Endothelial cell of umbilical vein (primary cell): ENCODE measurements around the gene TNKS1BP1. TPM values are rescaled to one million over a fixed set of nuclear protein-coding genes. Genes with fewer than 3 reads are reported as not detected.
A peak's percentile ranks its signal among the peaks of the same experiment; 100 is the strongest.

Source experiments
- BruUV-seq: library from RNA; stranded (reverse); fragments of 400-500 nt; replicated peaks from 2 replicates; lab custom pipeline; 2021; lab: Mats Ljungman, UMichigan
- CTCF ChIA-PET: fragments of 300-600, 350-600 bp; sonication (Branson Sonifier 250); formaldehyde crosslinking; loops from one replicate; lab custom pipeline; 2021; ENCODE audit warnings: antibody characterized with exemption, inconsistent platforms; lab: Charles Lee
- POLR2A ChIA-PET: fragments of 300-600, 350-600 bp; sonication (Branson Sonifier 250); formaldehyde crosslinking; loops from one replicate; lab custom pipeline; 2021; ENCODE audit warnings: antibody characterized with exemption, inconsistent platforms; lab: Charles Lee
- DNase-seq: peaks from one replicate; pipeline ENCODE4 v3.0.0-alpha.2; 2011; ENCODE audit warnings: low read depth, low spot score
- FAIRE-seq: peaks from 2 replicates; lab custom pipeline; 2011; peaks lifted over from hg19 to GRCh38; lab: Jason Lieb, UNC
- H2AFZ ChIP-seq: 2 replicates; pipeline ENCODE4 v1.6.0; 2012; ENCODE audit warnings: low read depth, low read length, control low read depth, inconsistent platforms
- H3K27ac ChIP-seq: 2 replicates; pipeline ENCODE4 v1.5.1; 2011; ENCODE audit warnings: low read depth, mild to moderate bottlenecking, control low read depth, low read length, moderate library complexity; ENCODE audit not compliant: insufficient read depth
- H3K27me3 ChIP-seq, 2 experiments: 2 replicates each; pipeline versions ENCODE4 v1.6.0 to v1.6.1; 2011; ENCODE audit warnings: low read length in 2 of 2, mixed read lengths in 1 of 2; ENCODE audit not compliant: control insufficient read depth in 2 of 2, insufficient read depth in 2 of 2
- H3K36me3 ChIP-seq, 2 experiments: 2 replicates in 1 of 2; 3 replicates in 1 of 2; pipeline ENCODE4 v1.5.1; 2011; ENCODE audit warnings: low read length in 2 of 2, mild to moderate bottlenecking in 1 of 2, moderate library complexity in 1 of 2; ENCODE audit not compliant: control insufficient read depth in 2 of 2, insufficient read depth in 2 of 2; ENCODE audit errors: extremely low read depth in 1 of 2
- H3K4me1 ChIP-seq: 3 replicates; pipeline ENCODE4 v1.5.1; 2011; ENCODE audit warnings: mild to moderate bottlenecking, low read length; ENCODE audit not compliant: control insufficient read depth, insufficient read depth; ENCODE audit errors: extremely low read depth
- H3K4me2 ChIP-seq: 2 replicates; pipeline ENCODE4 v1.6.1; 2011; ENCODE audit warnings: low read length, control low read depth, mixed read lengths; ENCODE audit not compliant: insufficient read depth
- H3K4me3 ChIP-seq, 3 experiments: fragments of 200-600 bp in 1 of 3; sonication (generic), shearing (Covaris generic) in 1 of 3; replicated peaks in 1 of 3; 2 replicates each; pipeline ENCODE4 v1.5.1; 2011 to 2016; ENCODE audit warnings: control low read depth in 3 of 3, low read length in 3 of 3, mild to moderate bottlenecking in 2 of 3, inconsistent platforms in 1 of 3, low read depth in 1 of 3, moderate library complexity in 1 of 3; ENCODE audit not compliant: insufficient read depth in 1 of 3
- H3K79me2 ChIP-seq: 2 replicates; pipeline ENCODE4 v1.6.0; 2012; ENCODE audit warnings: low read length, inconsistent platforms; ENCODE audit not compliant: control insufficient read depth, insufficient read depth
- H3K9ac ChIP-seq: replicated peaks from 2 replicates; pipeline ENCODE3; 2011; ENCODE audit warnings: low read length, control low read depth; ENCODE audit not compliant: insufficient read depth; ENCODE audit errors: extremely low read depth
- H3K9me1 ChIP-seq: replicated peaks from 3 replicates; pipeline ENCODE4 v1.6.0; 2011; ENCODE audit warnings: mild to moderate bottlenecking, low read length; ENCODE audit not compliant: control insufficient read depth, insufficient read depth; ENCODE audit errors: extremely low read depth
- H3K9me3 ChIP-seq: replicated peaks from 2 replicates; pipeline ENCODE4 v1.5.1; 2012; ENCODE audit warnings: low read length, inconsistent platforms; ENCODE audit not compliant: control insufficient read depth, insufficient read depth
- H4K20me1 ChIP-seq: replicated peaks from 2 replicates; pipeline ENCODE3; 2011; ENCODE audit warnings: mild to moderate bottlenecking, low read length; ENCODE audit not compliant: control insufficient read depth, insufficient read depth; ENCODE audit errors: extremely low read depth
- MYC ChIP-seq: IDR thresholded peaks from one replicate; pipeline ENCODE4 v1.6.1; 2011; ENCODE audit warnings: mild to moderate bottlenecking, low read depth, low read length
- POLR2A ChIP-seq: IDR thresholded peaks from 2 replicates; pipeline ENCODE4 v1.6.1; 2012; ENCODE audit warnings: low read depth, mild to moderate bottlenecking, control low read depth, low read length
- POLR2AphosphoS5 ChIP-seq: IDR thresholded peaks from 2 replicates; pipeline ENCODE4 v1.6.1; 2012; ENCODE audit warnings: low read depth, mild to moderate bottlenecking, control low read depth, low read length, moderate library complexity; ENCODE audit not compliant: insufficient read depth
- dilution Hi-C: fragments of 300-500 bp; cut with MboI; formaldehyde crosslinking; loops from one replicate; pipeline ENCODE4 v1.15.0; 2019; ENCODE audit warnings: low sequenced_read_pairs; ENCODE audit not compliant: extremely low pct_ligation_motif_present
- intact Hi-C: fragments of 100-400 bp; cut with micrococcal nuclease; formaldehyde crosslinking; loops from one replicate; pipeline ENCODE4 v1.10.0; 2022
- polyA plus RNA-seq, 4 experiments: library from polyadenylated mRNA; depleted of rRNA in 3 of 4; stranded (reverse) in 3 of 4; unstranded in 1 of 4; fragments of >200 nt; gene quantifications; 2 replicates each; pipeline versions ENCODE4 v1.2.1 to v1.2.3, GENCODE V29; 2011 to 2012; ENCODE audit warnings: missing spikeins in 1 of 4
- total RNA-seq: library from RNA; stranded (reverse); gene quantifications from 2 replicates; pipeline ENCODE4 v1.2.3, GENCODE V29; 2021
- TF ChIP-seq, protein P1 (sequence below), 2 donors: IDR thresholded peaks; 1 replicate in 1 of 2; 2 replicates in 1 of 2; pipeline ENCODE4 v1.5.1; 2011; ENCODE audit warnings: low read length in 2 of 2, mild to moderate bottlenecking in 2 of 2, moderate library complexity in 2 of 2, control low read depth in 1 of 2, inconsistent platforms in 1 of 2, low read depth in 1 of 2; ENCODE audit not compliant: insufficient read depth in 1 of 2; ENCODE audit errors: extremely low read depth in 1 of 2

Gene TNKS1BP1
- total and polyA plus RNA-seq, 2 donors (not counting 3 experiments of a cell fraction or from before 2014, with no cell fraction given) = 54.6 to 111 TPM

DNA sequence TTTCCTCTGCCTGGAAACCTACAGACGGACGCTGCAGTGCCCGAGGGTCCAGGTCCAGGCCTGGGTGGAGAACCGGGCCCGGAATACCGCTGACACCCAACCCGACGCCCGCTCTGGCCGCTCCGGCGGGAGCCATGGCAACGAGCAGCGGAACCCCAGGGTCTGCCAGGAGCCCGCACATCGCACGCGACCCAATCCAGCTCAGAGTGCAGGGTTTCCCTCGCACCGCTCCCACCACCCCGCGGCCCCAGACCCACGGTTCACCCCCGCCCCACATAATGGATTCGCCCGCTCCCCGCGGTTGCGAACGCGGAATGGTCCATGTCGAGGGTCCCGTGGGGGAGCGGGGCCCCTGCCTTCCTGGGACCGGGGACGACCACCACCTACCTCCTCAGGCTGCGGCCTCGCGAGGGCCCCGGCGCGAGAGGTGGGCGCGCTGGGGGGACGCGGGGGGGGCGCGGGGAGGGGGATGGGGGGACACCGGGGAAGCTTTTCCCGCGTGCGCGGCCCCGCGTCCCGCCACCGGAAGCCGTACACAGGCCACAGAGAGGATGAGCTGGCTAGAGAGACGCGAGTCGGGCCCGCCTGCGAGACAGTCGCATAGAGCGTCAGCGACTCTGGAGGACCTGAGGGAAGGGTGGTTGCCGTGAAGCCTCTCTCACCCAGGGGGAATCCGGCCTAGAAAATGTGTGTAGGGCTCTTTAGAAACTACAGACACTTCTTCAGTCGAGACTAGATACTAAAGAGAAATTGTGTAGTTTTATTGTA, 10.8 kb upstream of the TNKS1BP1 start, which contains the start of gene SSRP1:
Gene SSRP1 (minus strand): TSS at position 550 of the 768 bp plus-strand sequence. CDS start 771 bp downstream, outside the sequence.
- Histone ChIP-seq H3K36me3 (peaks cover 14 to 18% of the 10 kb centered on the region in 2 experiments), H3K4me3 (peak within 1 kb of the TSS; percentile 58 to 82 (median 61)), H3K79me2 (peaks cover 28% of the 10 kb centered on the region), H3K9me3 (no peaks in the 10 kb centered on the region), H3K27ac (peak within 1 kb of the TSS; percentile 54), H3K9ac (peak within 1 kb of the TSS; percentile 85), H4K20me1 (no peaks in the 10 kb centered on the region), H3K9me1 (no peaks in the 10 kb centered on the region), H2AFZ (peak within 1 kb of the TSS; percentile 83), H3K4me1 (peaks cover 17% of the 10 kb centered on the region), H3K4me2 (peak within 1 kb of the TSS; percentile 79), H3K27me3 (peaks cover 4 to 9% of the 10 kb centered on the region in 2 experiments)
- DNase-seq (peak; percentile 77), FAIRE-seq (peak; percentile 95)
- intact Hi-C loops = loop anchor here (1.0 to 5.0 kb wide), 4 partner anchors 10 to 332 kb away; partner anchors contain the start of gene ZDHHC5
- dilution Hi-C loops = no loop called here
- peak; percentile 74 for TF ChIP-seq POLR2AphosphoS5
- TF ChIP-seq POLR2A = peak; percentile 82
- TF ChIP-seq, protein P1, sequence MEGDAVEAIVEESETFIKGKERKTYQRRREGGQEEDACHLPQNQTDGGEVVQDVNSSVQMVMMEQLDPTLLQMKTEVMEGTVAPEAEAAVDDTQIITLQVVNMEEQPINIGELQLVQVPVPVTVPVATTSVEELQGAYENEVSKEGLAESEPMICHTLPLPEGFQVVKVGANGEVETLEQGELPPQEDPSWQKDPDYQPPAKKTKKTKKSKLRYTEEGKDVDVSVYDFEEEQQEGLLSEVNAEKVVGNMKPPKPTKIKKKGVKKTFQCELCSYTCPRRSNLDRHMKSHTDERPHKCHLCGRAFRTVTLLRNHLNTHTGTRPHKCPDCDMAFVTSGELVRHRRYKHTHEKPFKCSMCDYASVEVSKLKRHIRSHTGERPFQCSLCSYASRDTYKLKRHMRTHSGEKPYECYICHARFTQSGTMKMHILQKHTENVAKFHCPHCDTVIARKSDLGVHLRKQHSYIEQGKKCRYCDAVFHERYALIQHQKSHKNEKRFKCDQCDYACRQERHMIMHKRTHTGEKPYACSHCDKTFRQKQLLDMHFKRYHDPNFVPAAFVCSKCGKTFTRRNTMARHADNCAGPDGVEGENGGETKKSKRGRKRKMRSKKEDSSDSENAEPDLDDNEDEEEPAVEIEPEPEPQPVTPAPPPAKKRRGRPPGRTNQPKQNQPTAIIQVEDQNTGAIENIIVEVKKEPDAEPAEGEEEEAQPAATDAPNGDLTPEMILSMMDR (IDR thresholded peaks at IDR 0.05; ENCODE audit: extremely low read depth in 1 of 2, insufficient read depth in 1 of 2, low read depth in 1 of 2, low read length in 2 of 2) = no peak
- TF ChIP-seq MYC = peak; percentile 61
- ChIA-PET CTCF (interaction anchor here (0.9 to 1.6 kb wide), 9 partner anchors 10 to 495 kb away, joined by 3 to 10 read pairs (median 5); no protein-coding TSS in a partner anchor), POLR2A (interaction anchor here (0.9 to 1.1 kb wide), 4 partner anchors 9 to 64 kb away, joined by 3 to 4 read pairs (median 3); no protein-coding TSS in a partner anchor)
- BruUV-seq = no TSS peak
